GM18858 (cell line): Measurements from ENCODE around the gene CLDN1.
"Not testable (repeated sequence)": the region's sequence is repeated elsewhere in the genome, so short reads cannot be mapped to it uniquely, and the experiment has no call there.

ENCODE experiments used
- ATAC-seq: cut with Tn5 transposase; IDR thresholded peaks from one replicate; pipeline ENCODE4 v1.9.1; 2021; ENCODE audit not compliant: unreplicated experiment

Gene CLDN1

DNA sequence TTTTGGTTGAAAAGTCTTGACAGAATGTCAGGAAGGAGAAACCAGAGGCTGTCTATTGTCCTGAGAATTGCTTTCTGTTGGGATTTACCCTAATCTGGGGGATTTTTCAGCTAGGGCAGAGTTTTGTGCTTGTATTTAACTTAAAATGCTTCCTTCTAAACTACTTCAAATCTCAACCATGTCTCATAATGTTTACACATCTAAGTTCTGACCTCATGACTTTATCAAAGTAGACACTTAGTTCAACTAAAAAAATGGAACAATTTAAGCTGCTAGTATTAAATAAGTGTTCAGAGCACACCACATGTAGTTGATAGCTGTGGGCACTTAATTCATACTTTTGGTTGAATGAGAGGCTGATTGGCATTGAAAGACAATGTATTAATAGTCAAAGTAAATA, 28.2 kb downstream of the CLDN1 start:
- no peak for ATAC-seq

DNA sequence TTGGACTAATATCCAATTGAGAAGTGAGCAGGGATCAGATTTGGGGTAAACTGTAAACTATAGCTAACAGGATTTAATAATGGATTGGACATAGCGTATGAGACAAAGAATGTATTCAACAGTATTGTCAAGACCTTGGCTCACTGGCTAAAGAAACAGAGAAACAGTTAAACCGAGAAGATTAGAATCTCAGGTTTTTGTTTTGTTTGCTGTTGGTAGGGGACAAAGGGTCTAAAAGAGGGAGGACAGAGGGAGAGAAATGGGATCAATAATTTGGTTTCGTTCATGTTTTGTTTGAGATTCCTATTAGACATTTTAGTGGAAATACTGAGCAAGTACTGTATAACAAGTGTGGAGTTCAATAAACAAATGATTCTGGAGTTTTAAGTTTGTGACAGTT, 28.6 kb downstream of the CLDN1 start:
- no peak for ATAC-seq

DNA sequence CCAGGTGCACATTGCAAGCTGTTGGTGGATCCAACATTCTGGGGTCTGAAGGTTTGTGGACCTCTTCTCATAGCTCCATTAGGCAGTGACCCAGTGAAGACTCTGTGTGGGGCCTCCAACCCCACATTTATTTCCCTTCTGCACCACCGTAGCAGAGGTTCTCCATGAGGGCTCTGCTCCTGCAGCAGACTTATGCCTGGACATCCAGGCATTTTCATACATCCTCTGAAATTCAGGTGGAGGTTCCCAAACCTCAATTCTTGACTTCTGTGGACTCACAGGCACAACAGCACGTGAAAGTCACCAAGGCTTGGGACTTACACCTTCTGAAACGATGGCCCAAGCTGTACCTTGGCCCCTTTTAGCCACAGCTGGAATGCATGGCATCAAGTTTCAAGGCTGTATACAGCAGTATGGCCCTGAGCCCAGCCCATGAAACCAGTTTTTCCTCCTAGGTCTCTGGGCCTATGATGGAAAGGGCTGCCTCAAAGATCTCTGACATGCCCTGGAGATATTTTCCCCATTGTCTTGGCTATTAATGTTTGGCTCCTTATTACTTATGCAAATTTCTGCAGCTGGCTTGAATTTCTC, 30.2 kb downstream of the CLDN1 start:
- ATAC-seq = no peak

DNA sequence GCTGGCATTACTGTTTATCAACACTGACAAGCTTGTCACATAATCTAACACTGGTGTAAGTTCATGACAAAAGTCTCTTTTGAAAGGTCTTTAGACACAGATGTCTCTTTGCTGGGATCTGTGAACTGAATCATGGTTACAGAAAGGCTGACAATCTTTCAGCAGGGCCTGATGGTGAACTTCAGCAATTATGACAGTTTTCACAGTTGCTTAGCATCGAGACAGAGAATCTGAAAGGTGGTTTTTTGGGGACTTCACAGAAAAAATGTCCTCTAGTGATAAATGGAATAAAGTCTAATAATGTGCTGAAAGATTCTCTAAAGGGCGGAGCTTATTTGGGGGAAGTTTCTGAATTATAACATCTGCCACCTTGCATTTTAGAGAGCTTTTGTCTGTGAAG, 32.3 kb downstream of the CLDN1 start:
- no peak for ATAC-seq

DNA sequence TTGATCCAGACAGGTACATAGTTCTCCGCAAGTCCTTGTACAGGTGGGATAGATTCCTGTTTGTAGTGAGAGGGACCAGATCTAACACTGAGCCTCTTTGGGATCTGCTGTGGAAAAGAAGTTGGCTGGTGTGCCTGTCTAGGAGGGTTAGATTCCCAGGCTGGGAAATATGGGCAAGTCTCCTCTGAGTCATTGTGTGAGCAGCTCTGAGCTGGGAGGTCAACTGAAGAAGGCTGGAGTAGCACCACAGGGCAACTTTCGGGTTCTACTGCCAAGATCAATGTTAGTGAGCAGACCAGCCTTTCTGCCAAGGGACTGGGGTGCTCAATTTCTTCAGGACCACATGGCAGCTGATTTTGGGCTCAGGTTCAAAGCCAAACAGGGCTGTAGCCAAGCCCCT, 33.4 kb downstream of the CLDN1 start:
- ATAC-seq = no peak

DNA sequence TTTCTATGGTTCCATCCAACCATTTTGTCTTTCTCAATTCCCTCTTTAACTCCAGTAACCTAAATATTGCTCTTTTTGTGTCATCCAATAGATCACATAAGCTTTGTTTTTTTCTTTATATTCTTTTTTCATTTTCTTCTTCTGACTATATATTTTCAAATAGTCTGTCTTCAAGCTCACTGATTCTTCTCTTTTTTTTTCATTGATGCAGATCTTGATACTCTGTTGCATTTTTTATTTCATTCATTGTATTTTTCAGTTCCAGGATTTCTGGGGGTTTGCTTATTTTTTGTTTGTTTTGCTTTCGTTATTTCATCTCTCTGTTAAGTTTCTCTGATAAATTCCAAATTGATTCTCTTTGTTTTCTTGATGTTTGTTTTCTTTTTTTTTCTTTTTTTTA, 36.2 kb downstream of the CLDN1 start:
- no peak for ATAC-seq

DNA sequence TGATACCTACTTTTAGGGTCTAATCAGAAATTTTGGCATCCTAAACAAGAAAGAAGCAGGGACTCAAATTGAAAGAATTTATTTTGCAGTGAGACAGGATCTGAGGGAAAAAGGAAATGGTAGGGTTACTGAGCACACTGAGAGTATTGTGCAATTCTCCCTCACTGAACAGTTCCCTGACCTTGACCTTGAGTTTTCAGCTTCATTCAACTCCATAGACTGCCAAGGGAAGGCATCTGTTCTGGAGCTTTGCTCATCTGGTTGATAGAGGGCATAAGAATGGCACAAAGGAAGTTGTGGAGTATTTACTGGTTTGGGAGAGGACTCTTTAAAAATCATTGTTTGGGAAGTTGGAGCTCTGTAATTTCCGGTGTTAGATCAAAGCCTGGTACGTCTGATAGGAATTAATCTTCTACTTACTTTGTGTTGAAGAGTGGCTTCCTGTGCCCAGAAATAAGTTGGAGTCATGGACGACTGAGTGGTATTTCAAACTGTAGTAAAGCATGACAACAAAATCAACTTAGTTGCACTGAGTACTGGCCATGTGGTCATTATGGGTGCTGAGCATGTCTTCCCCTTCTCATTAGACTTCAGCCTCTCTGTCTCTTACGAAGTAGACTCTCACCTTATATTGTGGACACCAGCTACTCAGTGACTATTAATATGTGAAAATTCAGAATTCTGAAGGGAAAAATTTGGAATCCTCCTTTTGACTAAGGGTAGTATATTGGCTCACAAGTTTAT, 40.8 kb downstream of the CLDN1 start:
- no peak for ATAC-seq

DNA sequence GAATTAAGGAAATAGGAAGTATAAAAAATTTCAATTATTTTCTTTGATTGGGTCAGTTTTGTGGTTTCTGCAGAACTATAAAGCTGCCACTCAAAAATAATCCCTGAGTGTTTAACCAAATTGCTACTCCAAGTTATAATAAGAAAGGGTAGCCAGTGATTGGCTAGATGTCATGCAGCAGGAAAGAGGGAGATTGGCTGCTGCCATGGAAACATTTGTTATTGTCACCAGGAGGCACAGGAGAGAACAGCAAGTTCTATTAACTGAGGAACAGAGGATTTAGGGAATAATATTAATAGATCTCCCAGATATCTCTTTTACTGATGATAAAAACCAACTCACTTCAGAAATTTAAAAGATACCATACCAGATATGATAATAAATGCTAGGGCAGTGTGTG, 42.6 kb downstream of the CLDN1 start:
- no peak for ATAC-seq

DNA sequence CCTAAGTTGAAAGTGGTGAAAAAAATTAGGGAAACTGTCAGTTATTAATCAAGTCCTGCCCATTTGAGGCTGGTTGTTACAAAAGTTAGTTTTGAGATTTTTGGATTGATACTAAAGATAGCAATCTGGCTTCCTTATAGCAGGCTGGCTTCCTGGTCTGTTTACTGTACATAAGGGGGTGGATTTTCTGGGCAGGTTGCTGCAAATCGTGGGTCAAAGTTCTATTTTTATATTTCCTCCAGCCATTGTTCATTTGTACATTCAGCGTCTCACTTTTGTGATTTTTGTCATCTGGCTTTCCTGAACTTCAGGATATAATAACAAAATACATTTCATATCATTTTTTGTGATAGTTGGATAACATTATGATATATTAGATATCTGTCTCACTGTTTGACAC, 49.5 kb downstream of the CLDN1 start:
- no peak for ATAC-seq

DNA sequence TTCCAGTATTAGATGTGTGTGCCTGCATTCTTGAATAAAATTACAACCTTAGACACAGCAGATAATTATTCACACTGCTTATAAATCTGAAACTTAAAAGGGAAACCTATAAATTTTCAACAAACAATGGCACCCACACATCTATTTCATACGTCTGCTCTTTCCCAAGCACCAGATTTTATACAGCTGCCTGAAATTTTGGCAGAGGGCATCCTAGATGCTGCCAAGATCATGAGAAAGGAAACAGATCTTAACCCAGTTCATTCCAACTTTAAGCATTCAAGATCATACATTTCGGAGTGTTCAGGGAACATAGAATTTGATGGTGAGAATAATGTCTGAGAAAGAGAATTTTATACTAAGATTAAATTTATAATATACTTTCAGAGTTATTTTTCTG, 53.1 kb downstream of the CLDN1 start:
- no peak for ATAC-seq

DNA sequence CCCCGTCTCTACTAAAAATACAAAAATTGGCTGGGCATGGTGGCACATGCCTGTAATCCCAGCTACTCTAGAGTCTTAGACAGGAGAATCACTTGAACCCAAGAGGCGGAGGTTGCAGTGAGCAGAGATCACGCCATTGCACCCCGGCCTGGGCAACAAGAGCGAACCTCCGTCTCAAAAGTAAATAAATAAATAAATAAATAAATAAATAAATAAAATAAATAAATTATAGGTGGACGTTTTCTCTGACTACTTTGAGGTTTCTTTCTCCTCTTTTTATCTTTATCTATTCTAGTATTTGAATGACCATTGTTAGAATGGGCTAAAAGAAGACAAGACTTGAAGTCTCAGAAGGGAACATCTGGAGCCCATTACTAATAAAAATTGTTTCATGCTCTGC, 54.8 kb downstream of the CLDN1 start:
- not testable (repeated sequence) for ATAC-seq

DNA sequence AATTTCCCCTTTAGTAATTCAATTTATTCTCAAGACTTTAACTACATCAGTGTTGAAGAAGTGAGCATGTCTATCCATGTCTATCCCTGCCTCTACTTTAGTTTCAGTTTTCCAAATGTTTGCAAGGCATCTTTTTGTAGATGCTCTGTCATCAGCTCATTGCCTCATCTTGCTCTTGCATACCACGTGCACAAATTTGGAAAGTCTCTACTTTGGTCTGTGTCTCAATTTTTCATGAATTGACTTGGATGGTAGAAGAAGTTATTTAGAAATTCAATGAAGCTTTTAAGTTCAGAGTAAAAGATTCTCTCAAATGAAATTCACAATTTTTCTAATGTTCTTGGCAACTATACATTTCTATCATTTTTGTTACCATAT, 55.3 kb downstream of the CLDN1 start:
- ATAC-seq = no peak

DNA sequence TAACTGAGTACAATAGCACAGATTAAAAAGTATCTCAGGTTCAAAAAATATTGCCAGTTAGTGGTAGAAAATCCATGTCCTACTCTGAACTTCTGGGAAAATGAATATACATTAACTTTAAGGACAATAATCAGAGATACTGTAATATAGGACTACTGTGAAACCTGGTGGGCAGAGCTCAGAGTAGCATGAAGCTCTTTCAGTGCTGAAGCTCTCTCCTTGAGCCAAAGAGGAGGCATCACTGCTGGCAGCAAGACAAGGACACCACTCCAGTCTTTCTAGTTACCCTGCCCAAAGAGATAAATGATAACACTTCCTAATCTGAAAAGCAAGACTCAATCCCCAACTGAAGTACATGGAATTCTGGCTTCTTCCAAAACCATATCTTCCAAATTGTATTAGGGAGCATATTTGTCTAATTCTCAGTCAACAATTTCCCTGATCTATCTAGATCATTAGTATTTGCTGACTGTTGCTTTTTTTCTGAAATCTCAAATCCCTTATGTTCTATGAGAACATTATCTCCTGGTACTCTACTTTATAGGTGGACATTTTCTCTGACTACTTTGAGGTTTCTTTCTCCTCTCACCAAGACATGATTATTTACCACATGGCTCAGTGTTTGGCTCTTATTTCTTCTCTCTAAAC, 55.9 kb downstream of the CLDN1 start:
- ATAC-seq = no peak

DNA sequence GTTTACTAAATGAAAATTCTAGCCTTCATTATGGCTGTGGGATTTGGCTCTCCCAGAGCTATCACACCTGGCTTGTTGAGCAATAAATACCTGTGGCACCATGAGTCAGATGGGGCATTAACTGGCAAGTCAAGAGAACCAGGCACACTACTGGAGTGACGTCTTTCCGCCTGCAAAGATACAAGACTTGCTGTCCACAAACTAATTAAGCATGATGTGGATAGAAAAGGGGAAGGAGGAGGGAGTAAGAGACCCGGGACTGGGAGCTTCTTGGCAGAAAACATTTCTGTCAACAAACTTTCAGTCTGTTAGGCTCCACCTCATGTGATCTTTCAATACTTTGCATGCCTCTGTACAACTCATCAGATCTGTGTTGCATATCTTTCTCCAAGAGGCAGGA, 56.5 kb downstream of the CLDN1 start:
- ATAC-seq = no peak

DNA sequence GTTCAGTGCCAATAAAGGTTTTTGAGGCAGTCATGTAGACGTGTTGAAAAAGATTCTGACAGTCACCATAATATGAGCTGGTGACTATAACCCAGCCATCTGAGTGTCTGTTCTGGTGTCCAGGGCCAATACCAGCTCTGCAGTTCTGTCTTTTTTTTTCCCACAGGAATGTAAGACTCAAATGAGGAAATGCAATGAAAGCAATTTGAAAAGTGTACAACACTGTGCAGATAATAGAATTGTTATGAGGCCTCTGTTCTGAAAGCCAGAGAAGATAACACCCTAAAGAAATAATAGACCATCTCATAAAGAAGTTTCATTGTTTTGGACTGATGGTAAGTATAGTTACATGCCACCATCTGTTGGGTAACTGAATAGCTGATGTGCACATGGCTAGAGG, 57.1 kb downstream of the CLDN1 start:
- no peak for ATAC-seq

DNA sequence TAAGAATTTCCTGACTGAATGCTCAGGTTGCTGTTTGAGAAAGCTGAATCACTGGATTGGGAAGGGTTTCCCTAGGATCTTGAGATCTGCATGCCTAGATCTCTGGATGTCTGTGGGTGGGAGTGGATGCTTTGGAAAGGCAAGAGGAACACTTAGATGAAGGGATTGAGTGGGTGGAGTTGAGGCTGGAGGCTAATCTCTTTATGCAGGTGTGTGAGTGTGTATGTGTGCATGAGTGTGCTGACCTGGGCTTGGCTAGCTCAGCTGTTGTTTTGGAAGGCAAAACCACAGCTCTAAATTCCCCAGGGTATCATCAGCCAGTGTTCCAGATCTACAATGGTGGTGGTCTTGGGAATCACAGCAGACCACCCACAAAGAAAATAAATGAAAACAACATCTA, 60.5 kb downstream of the CLDN1 start:
- ATAC-seq = no peak

DNA sequence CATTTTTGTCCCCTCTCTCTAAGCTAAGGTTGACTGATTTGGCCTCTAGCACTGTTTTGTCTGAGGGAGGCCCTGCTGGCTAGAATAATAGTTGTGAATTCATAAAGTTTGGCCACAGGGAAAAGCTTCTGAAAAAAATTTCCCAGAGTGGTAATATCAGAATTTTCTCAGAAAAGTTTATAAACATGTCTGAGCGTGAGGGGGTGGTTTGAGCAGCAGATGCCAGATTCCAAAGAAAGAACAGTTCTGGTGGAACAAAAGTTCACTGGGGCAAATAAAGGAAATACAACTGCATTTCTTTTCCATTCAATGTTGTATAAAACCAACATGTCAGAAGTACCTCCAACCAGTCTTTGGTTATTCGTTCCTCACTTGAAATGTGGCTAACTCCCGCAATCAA, 61.2 kb downstream of the CLDN1 start:
- ATAC-seq = no peak

DNA sequence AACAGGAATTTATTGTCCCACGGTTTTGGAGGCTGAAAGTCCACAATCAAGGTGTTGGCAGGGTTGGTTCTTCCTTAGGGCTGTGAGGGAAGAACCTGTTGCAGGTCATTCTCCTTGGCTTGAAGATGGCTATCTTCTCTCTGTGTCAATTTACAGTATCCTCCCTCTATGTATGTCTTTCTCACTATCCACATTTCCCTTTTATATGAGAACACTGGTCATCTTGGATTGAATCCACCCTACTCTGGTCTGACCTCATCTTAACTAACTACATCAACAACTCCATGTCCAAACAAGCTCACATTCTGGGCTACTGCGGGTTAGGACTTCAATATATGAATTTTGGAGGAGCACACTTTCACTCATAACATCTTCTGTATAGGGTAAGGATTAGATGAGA, 61.9 kb downstream of the CLDN1 start:
- no peak for ATAC-seq

DNA sequence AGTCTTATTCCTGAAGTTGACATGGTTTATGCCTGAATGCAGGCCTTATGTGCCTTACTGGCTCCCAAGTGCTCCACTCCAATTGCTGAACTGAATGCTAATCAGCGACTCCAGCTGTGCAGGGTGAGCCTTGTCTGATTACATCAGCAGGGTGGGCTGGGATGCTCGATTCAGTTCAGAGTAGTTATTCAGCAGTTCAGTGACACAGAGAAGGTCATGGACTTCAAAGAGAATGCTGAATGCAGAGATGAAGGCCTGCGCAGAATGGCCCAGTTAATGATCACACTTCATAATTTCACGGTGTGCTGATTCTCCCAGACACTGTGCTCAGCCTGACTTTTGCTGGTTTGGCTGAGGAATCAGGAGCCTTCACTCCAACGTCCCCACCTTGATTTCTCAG, 63.6 kb downstream of the CLDN1 start:
- ATAC-seq = no peak
